GM12892 (cell line): ENCODE results near the gene DDX4.

Experiments used
- POLR2A ChIP-seq: IDR thresholded peaks from 2 replicates; pipeline ENCODE4 v1.6.1; 2011; ENCODE audit warnings: low read depth, low read length, control low read depth
- POLR2AphosphoS5 ChIP-seq: IDR thresholded peaks from 2 replicates; pipeline ENCODE4 v1.6.1; 2011; ENCODE audit warnings: low read depth, low read length, control low read depth
- TAF1 ChIP-seq: IDR thresholded peaks from 2 replicates; pipeline ENCODE4 v1.6.1; 2011; ENCODE audit warnings: low read depth, mild to moderate bottlenecking, control low read depth, low read length, borderline replicate concordance

GRCh38 chr5:55724281-55724680, 13.6 kb upstream of the DDX4 start:
- TF ChIP-seq POLR2AphosphoS5 (no peak), POLR2A (no peak), TAF1 (no peak)
